Dendritic cell treated with granulocyte-macrophage colony-stimulating factor and Interleukin-4, amounts not matched to agents 40 ng/mL and 50 ng/mL, for 4 days (primary cell): Measurements from ENCODE around the gene TFIP11.

Experiments used
- H3K27ac Mint-ChIP-seq: one replicate; pipeline ENCODE4 v1.8.0; 2022; ENCODE audit warnings: mild to moderate bottlenecking, mixed read lengths
- H3K27me3 Mint-ChIP-seq: one replicate; pipeline ENCODE4 v1.8.0; 2022; ENCODE audit warnings: mild to moderate bottlenecking, mixed read lengths
- H3K36me3 Mint-ChIP-seq: one replicate; pipeline ENCODE4 v1.8.0; 2022; ENCODE audit warnings: low read depth, mixed read lengths
- H3K4me1 Mint-ChIP-seq: one replicate; pipeline ENCODE4 v1.8.0; 2022; ENCODE audit warnings: low read depth, mixed read lengths
- H3K4me3 Mint-ChIP-seq: one replicate; pipeline ENCODE4 v1.8.0; 2022; ENCODE audit warnings: mild to moderate bottlenecking, moderate library complexity, mixed read lengths
- H3K9me3 Mint-ChIP-seq: one replicate; pipeline ENCODE4 v1.8.0; 2022; ENCODE audit warnings: mixed read lengths
- intact Hi-C: fragments of 100-400 bp; cut with micrococcal nuclease; formaldehyde crosslinking; loops from one replicate; pipeline ENCODE4 v1.15.0; 2022

The TFIP11 gene

DNA sequence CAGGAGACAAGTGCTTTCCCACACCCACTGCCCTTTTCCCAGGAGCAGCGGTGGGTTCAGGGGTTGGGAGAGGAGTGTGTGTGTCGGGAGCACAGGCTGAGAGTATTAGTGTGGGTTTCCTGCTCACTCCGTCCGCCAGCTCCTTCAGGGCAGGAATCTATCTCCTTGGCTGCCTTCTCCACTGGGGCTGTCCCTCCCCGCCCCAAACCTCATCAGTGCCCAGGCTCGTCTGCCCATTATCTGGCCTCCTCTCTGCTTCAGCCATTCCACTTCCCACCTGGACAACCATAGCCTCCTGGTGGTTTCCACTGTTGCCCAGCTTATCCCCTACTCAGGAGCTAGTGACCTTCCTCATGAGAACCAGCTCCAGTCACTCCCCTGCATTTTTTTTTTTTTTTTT is 63.3 kb downstream of the TFIP11 start:
- Mint-ChIP-seq H3K9me3 (no peaks in the 10 kb centered on the region), H3K36me3 (peaks cover 86% of the 10 kb centered on the region), H3K4me3 (no peak overlapping the region), H3K27me3 (no peaks in the 10 kb centered on the region), H3K27ac (no peak overlapping the region), H3K4me1 (peaks cover 16% of the 10 kb centered on the region)
- intact Hi-C loops = no loop called here

DNA sequence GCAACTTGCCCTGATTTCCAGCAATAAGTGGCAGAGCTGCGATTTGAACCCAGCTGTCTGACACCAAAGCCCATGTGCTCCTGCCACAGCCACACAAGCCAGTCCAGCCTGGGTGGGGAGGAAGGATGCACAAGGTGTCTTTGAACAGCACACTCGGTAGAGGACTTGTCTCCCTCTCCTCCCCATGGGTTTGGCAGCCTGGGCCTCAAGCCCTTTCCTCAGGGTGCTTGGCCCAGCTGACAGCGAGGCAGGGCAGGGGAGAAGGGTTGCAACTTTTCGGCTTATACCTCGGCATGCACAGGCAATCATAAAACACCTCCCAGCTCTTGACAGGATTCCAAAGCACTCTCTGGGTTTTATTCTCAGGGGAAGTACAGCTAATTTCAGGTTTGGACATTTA is 63.9 kb downstream of the TFIP11 start:
- Mint-ChIP-seq H3K4me3 (no peak overlapping the region), H3K27ac (no peak overlapping the region), H3K4me1 (peaks cover 16% of the 10 kb centered on the region), H3K27me3 (no peaks in the 10 kb centered on the region), H3K9me3 (no peaks in the 10 kb centered on the region), H3K36me3 (peaks cover 86% of the 10 kb centered on the region)
- intact Hi-C loops = no loop called here

DNA sequence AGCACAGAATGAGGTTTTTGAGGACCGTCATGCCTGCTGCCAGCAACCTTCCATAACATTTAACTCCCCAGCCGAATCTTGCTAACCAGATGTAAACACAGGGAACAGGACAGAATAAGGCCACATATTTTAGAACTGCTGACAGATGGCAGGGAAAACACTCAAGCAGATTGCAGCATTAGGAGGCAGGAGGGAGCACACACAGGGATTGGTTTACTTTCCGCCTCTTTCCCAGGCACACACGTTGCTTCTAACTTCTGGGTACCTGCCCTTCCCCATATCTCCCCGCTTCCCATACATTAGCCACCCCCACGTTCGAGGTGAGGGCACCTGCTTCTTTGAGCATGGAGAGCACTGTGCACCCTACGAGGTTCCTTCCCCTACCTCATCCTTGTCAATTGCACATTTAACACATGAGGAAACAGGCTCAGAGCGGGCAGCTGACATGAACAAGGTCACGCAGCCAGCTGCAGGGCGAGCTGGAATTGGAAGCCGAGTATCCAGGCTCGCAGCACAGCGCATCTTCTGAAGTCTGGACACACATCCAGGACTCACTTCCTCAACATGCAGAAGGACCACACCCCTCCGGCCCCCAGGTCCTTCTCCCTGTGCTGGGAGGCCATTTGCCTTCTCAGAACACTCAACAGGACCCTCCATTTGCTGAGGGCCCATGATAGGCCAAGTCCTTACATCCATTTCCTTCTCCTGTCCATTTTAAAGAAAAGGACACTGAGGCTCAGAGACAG is 64.5 kb downstream of the TFIP11 start:
- Mint-ChIP-seq H3K36me3 (peaks cover 86% of the 10 kb centered on the region), H3K9me3 (no peaks in the 10 kb centered on the region), H3K4me3 (no peak overlapping the region), H3K27me3 (no peaks in the 10 kb centered on the region), H3K27ac (no peak overlapping the region), H3K4me1 (peaks cover 16% of the 10 kb centered on the region)
- intact Hi-C loops = no loop called here

DNA sequence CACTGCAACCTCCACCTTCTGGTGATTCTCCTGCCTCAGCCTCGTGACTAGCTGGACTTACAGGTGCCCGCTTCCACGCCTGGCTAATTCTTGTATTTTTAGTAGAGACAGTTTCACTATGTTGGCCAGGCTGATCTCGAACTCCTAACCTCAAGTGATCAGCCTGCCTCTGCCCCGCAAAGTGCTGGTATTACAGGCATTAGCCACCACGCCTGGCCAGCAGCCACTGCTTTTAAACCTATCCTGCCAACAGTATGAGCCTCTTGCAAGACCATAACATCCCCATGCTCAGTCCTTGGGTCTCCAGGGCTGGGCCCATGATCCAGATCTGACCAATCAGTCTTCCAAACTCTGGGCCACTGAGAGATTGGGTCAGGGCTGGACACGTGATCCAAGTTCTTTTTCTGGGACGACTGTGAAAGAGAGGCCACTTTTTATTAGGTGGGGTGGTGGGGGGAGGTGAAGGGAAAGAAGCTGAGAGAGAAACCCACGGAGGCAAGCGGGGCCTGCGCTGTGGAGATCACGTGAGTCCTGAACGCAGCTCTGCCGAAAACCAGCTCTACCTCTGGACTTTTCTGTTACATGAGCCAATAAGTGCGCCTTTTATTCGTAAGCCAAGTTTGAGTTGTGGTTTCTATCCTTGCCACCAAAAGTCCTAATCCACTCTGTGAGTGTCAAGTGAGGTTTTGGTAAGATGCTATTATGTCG is 65.3 kb downstream of the TFIP11 start:
- Mint-ChIP-seq H3K9me3 (no peaks in the 10 kb centered on the region), H3K4me3 (no peak overlapping the region), H3K36me3 (peaks cover 86% of the 10 kb centered on the region), H3K27me3 (no peaks in the 10 kb centered on the region), H3K4me1 (peaks cover 22% of the 10 kb centered on the region), H3K27ac (no peak overlapping the region)
- intact Hi-C loops = no loop called here

DNA sequence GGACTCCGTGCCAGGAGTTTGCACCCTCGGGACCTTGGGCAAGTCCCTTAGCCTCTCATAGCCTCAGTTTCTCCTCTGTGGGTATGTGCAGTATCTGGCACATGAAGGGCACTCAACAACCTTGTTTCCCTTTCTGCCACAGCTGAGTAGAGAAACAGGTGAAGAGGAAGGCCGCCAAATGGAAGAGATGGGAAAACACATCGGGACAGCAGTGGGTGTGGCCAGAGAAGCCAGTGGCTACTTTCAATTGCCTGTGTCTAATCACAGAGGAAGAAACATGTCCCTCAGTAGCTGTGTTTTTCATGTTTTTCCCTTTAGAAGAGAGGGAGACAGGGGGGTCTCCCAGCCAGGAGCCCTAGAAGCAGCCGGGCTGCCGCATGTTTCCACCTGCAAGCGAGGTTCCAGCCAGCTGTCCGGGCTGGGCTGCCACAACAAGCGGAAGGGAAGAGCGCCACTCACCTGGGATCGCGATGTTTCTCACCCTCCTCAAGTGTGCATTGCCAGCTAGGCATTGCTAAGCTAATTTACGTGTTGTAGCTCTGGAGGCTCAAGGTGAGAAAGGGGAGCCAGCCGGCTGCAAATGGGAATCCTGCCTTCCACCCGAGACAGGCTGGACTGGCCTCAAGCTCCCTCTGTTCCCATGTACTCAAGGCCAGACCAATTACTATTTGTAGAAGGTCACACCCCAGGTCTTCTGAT is 66.5 kb downstream of the TFIP11 start:
- Mint-ChIP-seq H3K36me3 (peaks cover 78% of the 10 kb centered on the region), H3K4me3 (no peak overlapping the region), H3K27me3 (no peaks in the 10 kb centered on the region), H3K9me3 (no peaks in the 10 kb centered on the region), H3K27ac (no peak overlapping the region), H3K4me1 (peaks cover 22% of the 10 kb centered on the region)
- intact Hi-C loops = no loop called here

DNA sequence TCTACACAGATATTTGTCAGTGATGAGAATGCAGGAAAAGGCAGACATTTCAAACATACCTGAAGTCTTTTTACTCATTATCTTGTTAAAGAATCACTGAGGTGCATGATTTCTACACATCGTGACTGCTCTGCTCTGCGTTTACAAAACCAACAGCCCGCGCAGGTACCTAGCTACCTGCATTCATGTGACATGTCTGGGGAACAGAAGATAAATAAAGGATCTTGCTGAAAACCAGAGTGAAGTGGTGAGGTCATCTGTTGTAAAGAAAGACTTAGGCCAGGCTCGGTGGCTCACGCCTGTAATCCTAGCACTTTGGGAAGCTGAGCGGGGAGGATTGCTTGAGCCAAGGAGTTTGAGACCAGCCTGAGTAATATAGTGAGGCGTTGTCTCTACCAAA is 67.5 kb downstream of the TFIP11 start:
- intact Hi-C loops = no loop called here
- Mint-ChIP-seq H3K4me1 (peaks cover 18% of the 10 kb centered on the region), H3K27ac (no peak overlapping the region), H3K27me3 (no peaks in the 10 kb centered on the region), H3K9me3 (no peaks in the 10 kb centered on the region), H3K36me3 (peaks cover 68% of the 10 kb centered on the region), H3K4me3 (no peak overlapping the region)

DNA sequence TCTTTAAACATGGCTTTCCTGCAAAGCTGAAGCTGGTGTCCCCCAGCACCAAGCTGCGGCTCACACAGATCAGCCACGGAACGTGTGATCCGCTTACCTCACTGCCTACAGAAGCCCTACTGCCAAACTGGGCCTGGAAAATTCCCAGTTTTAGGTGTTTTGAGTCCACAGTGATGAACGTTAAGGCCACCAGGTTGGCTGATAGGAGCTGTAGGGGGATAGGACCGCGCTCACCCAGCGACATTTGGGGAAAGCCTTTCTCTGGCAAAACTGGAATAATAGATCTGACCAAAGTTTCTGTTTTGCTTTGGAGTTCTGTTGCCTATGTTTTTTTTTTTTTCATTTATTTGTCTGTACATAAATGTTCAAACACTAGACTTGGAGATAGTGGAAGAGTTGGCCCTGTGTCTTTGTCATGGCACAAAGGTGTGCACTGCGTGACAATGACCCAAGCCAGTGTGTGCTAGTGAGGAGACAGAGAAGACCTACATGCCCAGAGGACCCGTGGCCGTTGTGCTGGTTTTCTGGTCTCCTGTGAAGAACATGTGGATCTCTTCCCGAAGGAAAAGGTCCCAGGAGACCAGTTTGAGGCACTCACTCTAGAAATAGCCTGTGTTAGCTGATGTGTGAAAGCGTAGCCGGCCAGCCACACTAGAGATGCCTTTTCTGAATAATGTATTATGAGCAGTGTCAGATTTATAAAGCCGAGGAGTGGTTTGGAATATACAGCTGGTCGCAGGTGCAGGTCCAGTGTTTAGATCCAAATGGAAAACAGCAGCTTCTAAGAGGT is 68.2 kb downstream of the TFIP11 start:
- intact Hi-C loops = no loop called here
- Mint-ChIP-seq H3K4me3 (no peak overlapping the region), H3K27me3 (no peaks in the 10 kb centered on the region), H3K36me3 (peaks cover 64% of the 10 kb centered on the region), H3K27ac (no peak overlapping the region), H3K4me1 (peaks cover 18% of the 10 kb centered on the region), H3K9me3 (no peaks in the 10 kb centered on the region)

DNA sequence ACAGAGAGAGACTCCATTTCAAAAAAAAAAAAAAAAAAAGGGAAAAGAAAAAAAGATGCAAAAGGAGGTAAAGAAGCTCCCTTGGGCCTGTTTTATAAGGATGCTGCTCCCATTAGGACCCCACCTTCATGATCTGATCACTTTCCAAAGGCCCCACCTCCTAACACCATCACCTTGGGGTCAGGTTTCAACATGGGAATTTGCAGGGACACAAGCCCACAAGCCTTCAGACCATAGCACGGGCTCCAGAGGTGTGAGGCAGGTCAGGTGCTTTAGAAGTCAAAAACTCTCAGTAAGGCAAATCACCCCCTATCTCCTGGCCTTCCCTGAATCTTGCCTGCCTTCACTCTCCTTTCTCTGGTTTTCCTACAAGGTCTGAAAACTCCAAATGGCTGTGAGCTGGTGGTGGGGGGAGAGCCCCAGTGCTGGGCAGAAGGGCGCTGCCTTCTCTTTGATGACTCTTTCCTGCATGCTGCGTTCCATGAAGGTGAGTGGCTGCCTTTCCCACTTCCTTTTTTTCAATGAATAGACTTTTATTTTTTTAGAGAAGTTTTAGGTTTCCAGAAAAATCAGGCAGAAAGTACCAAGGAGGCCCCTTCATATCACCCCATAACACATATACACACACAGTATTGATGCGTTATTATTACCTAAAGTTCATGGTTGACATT is 70.1 kb downstream of the TFIP11 start:
- Mint-ChIP-seq H3K27ac (no peak overlapping the region), H3K27me3 (no peaks in the 10 kb centered on the region), H3K36me3 (peaks cover 61% of the 10 kb centered on the region), H3K4me1 (peaks cover 17% of the 10 kb centered on the region), H3K4me3 (no peak overlapping the region), H3K9me3 (no peaks in the 10 kb centered on the region)
- intact Hi-C loops = no loop called here
